NCI-H128 (cell line): ENCODE data around the gene CCDC136.

ENCODE experiments used
- DNase-seq: peaks from one replicate; lab custom pipeline; 2025; ENCODE audit not compliant: unreplicated experiment; lab: John Stamatoyannopoulos, UW

CCDC136 gene

DNA sequence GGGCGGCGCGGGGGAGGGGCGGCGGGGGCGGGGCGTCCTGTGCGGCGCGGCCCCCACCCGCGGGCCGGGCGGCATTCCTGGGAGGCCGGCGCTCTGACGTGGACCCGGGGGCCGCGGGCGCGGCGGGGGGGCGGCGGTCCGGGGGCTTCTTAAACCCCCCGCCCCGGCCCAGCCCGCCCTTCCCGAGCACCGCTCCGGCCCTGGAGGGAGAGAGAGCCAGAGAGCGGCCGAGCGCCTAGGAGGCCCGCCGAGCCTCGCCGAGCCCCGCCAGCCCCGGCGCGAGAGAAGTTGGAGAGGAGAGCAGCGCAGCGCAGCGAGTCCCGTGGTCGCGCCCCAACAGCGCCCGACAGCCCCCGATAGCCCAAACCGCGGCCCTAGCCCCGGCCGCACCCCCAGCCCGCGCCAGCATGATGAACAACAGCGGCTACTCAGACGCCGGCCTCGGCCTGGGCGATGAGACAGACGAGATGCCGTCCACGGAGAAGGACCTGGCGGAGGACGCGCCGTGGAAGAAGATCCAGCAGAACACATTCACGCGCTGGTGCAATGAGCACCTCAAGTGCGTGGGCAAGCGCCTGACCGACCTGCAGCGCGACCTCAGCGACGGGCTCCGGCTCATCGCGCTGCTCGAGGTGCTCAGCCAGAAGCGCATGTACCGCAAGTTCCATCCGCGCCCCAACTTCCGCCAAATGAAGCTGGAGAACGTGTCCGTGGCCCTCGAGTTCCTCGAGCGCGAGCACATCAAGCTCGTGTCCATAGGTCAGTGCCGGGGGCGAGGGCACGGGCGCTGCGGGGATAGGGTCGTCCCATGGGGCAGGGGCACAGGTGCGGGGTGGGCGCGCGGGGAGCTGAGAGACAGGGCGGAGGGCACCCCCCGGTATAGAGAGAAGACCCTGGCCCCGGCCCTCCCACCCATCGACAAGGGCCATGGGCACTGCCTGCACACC lies 38.7 kb downstream of the CCDC136 start, which contains the start of gene FLNC:
Gene FLNC, plus strand, starts transcription at position 176 of the 947 bp plus-strand sequence. Its CDS starts 232 bp downstream, at position 408.
- DNase-seq, result no peak

DNA sequence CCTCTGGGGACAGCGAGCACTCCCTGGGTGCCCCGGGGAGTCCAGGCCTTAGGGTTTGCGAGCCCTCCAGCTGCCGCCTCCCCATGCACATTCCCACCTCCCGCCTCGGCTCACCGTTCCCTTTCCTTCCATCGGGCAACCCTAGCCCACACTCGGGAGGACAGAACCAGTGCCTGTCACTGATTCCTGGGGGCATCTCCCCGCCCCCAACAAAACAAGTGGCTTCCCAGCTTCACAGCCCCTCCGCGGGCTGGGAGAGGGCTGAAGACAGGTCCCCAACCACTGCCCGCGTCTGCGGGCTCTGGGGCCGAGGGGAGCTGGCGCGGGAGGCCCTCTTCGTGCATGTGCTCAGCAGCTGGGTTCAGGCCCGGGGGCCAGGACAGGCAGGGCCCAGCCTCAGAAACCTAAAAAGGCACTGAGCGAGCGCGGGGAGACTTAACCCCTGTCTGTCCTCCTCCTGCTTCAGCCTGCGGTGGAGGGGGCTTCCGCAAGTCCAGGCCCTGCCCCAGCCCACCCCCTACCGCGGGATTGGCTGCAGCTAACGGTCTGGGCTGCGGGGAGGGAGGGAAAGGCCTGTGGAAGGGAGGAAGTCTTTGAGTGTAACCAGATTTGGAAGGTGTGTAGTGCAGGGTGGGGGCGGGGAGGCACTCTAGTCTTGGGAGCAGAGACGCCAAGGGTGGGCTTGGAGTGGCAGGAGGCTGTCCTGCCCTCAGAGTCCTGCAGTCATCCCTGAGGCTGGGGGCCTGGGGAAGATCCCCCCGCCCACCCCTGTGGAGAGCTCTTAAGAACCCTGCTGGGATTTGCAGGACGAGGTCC lies 39.6 kb downstream of the CCDC136 start:
- DNase-seq, result no peak

DNA sequence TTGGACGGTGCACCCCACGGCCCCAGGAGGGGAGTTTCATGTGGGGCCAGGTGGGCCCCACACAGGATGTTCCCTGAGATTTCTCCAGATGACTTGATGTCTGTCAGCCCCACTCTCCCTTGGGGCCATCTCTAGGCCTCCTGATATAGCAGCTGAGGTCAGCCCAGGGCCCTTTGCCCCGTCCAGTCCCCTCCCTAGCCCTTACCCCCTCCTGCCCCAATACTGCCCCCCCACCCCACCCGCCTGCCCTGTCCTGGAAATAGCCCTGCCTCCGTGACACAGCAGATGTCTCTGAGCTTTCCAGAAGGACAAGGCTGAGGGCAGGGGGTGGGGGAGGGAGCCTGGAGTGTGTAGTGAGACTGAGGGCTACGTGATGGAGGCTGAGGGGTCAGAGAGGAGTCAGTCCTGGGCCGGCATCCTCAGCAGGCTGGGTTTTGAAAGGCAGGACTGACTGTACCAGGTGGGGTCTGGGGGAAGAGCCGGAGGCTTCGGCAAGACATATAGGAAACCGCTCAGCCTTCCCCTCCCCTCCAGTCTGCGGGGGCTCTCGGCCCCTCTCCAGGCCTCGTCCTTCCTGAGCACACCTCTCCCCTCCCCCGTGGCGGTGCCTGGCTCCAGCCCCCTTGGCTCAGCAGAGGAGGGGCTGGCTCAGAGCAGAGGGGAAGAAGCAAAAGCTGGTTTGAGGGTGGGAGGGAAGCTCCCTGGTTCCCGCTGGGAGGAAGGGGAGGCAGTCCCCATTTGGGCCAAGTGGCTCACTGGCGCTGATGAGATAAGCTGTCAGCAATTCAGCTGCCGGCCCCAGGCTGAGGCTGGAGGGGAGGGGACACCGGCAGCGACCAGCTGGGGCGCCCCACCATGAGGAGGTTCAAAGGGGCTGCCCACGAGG lies 40.5 kb downstream of the CCDC136 start:
- no peak for DNase-seq

DNA sequence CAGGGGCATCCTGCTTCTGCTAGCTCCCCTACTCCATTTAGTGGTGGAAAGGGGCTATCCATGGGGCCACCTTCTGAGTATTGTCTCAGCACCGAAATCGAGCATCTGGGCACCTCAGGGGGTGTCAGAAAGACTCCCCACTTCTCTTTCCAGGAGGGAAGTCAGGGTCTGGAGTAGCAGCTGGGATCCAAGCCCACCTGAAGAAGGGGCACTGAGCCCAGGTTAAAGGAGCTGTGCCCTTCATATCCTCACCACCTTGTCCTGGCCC lies 41.0 kb downstream of the CCDC136 start:
- DNase-seq, result no peak

DNA sequence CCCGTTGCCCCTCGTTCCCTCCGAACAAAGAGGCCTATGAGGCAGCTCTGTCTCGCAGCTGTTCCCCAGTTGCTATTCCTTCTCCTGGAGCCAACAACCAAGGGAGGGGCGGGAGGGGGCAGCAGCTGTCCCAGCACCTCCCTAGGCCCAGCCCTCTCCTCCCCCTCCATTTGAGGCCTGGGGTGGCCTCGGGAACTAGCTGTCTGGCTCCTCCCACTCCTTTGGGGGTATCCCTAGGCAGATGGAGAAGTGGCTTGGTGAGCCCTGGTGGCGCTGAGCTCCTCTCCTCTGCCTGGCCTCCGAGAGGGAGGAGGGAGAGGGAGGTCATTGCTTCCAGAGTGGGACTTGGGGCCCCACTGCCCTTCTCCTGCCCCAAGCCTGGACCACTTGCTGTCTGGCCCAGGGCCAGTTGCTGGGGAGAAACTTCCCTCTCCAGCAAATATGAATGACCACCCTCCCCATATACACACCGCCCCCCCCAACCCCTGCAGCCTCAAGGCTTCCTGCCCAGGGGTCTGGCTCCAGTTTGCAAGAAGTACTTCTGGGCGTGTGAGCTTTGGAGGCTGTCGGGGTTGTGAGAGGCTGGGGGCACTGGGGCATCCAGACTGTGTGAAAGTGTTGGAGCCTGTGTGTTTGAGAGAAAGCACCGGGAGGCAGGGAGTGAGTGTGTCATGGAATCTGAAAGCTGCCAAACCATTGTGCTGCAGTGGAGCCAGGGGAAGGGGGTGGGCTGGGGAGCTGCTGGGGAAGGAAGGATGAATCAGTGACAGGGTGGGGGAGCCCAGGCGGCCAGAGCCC lies 41.6 kb downstream of the CCDC136 start:
- DNase-seq, result no peak

DNA sequence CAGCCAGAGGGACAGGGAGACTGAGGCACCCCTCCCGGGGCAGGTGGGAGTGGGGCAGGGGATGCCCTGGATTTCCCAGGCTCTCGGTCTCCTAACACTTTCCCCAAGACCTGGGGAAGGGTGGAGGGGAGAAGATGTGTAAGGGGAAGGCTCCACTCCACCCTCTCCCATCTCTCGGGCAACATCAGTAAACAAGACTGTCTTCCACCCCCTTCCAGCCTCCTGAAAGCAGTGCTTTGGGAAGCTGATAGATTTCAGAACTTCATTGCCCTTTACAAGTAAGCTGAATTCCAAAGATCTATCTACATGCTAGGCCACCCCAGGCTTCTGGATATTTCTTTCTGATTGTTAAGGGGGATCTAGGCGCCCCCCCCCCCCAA lies 42.2 kb downstream of the CCDC136 start:
- no peak for DNase-seq

DNA sequence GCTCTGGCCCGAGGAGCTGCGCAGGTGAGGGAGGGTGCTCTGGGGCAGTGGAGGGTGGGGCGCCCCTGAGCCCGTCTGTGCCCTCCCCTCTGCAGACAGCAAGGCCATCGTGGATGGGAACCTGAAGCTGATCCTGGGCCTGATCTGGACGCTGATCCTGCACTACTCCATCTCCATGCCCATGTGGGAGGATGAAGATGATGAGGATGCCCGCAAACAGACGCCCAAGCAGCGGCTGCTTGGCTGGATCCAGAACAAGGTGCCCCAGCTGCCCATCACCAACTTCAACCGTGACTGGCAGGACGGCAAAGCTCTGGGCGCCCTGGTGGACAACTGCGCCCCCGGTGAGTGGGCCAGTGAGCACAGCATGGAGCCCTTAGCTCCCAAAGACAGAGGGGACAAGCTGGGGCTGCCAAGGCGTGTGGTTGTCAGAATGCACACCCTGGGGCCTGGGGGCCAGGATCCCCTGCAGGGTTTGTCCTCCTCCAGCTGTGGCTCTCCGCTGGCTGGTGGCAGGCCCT lies 43.5 kb downstream of the CCDC136 start:
- no peak for DNase-seq

DNA sequence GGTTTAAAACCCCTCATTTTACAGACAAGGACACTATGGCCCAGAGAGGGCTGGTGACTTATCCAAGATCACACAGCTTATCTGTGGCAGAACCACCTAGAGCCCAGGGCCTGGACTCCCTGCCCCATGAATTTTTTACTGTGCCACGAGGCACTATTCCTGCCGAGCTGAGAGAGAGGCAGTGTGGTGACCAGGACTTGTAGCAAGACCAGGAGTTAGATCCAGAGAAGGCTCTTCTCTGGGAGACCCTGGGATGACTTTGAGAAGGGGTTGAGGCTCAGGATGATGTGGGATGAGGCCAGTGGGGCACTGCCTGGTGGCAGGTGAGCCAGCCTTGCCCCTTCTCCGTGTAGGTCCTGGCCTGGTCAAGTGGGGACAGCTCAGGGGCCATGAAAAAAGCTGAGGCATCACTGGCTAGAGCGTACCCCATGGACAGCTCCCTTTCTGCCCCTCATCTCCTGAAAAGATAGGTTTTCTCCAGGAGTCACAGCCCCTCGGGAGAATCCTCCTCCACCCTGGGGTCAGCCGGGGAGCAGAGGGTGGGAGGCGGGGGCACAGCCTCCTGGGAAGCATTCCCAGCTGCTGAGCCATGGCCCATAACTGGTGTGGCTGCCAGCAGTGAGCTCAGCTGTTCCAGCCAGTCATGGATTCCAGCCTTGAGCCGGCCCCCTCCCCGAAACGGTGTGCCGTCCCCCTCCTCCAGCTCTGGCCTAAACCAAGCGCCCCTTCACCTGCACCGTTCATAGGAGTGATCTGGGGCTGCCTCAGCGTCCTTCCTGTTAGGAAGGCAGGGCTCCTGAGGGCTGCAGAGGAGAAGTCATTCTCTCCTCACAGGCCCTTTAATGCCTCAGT lies 44.2 kb downstream of the CCDC136 start:
- DNase-seq, result no peak

DNA sequence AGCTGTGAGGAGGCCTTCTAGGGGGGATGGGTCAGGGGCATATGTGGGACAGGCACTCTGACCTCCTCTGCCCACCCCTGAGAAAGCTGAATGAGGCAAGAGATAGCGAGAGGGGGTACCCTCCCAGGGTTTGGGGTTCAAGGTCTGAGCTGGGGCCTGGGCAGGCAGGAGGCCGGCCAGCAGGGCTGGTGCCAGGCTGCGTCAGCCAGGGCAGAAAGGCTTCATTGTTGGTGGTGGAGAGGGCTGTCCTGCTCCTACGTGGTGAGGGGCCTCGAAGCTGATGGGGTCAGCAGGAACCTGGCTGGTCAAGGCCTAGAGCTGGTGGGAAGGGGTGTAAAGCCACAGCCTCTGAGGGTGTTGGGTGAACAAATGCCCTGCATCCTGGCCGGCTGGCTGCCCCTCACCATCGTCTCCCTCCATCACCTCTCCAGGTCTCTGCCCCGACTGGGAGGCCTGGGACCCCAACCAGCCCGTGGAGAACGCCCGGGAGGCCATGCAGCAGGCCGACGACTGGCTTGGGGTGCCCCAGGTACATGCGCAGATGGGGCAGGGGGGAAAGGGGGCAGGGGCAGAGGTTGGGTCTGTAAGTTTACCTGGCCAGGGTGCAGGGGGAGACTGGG lies 45.1 kb downstream of the CCDC136 start:
- no peak for DNase-seq

DNA sequence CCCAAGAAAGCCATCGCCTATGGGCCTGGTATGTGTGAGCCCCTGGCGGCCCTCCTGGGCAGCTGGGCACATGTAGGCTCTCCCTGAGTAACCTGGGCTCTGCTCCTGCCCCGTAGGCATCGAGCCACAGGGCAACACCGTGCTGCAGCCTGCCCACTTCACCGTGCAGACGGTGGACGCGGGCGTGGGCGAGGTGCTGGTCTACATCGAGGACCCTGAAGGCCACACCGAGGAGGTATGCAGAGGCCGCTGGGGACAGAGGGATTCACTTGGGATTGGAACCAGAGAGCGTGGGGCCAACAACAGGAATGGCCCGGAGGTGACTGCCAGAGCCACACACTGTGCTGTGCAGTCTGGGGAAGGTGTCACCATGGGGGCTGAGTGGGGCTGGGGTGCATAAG lies 45.8 kb downstream of the CCDC136 start:
- DNase-seq, result no peak

DNA sequence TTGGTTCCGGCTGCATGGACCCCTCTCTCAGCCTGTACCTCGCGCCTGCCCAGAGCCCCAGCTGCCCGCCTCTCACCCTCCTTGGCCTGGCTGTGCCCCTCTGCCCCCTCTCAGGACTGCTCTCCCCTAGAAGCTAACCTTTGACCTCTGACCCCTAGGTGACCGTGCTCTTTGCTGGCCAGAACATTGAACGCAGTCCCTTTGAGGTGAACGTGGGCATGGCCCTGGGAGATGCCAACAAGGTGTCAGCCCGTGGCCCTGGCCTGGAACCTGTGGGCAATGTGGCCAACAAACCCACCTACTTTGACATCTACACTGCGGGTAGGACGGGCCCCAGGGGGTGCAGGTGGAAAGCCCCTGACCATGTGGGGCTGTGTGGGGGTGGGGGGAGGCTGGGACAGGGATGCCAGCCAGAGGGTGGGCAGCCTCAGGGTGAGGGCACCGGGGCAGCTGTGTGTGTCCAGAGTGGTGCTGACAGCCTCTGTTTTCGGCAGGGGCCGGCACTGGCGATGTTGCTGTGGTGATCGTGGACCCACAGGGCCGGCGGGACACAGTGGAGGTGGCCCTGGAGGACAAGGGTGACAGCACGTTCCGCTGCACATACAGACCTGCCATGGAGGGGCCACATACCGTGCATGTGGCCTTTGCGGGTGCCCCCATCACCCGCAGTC lies 46.5 kb downstream of the CCDC136 start:
- DNase-seq, result no peak

DNA sequence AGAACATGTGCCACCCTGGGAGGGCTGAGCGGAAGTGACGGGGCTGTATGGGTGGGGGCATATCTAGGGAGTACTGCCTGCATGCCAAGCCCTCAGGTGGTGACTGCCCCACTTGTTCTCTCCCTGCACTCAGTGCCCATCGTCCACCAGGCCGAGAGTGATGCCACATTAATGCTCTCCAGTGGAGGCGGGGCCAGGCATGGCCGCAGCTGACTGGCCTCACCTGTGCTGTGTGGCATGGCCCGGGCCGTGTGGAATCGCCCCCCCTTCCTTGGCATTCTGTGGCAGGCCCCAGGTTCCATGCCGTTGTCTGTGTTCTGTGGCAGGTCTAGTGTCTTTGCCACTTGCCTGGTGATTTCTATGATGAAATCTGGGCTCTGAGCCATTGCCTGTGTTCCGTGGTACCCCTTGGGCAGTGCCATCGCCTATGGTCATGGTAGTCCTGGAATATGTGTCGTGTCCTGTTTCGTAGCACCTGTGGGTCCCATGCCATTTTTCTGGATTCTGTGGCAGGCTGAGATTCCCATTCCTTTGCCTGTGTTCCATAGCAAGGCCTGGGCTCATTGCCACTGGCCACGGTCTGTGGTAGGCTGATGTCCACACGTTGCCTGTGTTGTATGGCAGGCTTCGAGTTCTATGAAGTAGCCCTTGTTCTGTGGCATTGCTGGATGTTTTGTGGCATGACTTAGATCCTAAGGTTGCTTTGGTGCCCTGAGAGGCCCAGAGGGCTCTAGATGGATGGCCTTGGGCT lies 47.4 kb downstream of the CCDC136 start:
- DNase-seq, result no peak

DNA sequence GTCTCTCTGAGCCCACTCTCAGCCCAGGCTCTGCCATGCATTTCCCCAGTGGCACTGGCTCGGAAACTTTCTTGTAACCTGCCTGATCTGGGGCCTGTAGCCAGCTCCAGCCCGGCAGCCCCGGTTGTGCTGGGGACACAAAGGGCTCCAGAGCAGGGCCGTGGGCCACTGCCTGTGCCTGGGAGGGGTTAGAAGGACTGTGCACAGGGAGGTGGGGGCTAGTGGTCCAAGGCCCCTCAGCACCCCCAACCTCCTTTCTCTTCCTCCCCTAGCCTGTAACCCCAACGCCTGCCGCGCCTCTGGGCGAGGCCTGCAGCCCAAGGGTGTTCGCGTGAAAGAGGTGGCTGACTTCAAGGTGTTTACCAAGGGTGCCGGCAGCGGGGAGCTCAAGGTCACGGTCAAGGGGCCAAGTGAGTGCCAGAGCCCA lies 48.0 kb downstream of the CCDC136 start:
- DNase-seq, result no peak

DNA sequence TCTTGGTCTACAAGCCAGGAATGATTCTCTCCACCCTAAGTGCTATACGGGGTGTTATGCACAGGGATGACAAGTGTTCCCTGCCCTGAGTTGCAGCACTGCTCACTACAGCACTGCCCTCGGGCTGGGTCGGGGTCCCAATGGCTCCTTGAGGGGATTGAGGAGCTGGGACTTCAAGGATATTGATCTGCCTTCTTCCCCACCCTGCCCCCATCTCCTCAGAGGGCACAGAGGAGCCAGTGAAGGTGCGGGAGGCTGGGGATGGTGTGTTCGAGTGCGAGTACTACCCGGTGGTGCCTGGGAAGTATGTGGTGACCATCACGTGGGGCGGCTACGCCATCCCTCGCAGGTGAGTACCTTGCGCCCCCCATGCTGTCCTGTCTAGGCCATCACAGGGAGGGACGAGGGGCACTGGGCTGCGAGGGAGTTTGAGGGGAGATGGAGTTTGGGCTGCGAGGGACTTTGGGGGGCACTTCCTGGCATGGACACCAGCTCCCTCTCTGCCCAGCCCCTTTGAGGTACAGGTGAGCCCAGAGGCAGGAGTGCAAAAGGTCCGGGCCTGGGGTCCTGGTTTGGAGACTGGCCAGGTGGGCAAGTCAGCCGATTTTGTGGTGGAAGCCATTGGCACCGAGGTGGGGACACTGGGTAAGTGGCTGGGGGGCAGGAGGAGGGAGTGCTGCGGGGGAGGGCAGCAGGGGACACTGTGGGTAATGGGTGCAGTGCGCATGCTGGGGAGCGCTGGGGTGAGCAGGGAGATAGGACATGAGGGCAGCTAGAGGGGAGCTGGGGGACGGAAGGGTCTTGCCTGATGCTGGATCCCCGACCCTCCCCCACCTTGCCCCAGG lies 48.8 kb downstream of the CCDC136 start:
- no peak for DNase-seq

DNA sequence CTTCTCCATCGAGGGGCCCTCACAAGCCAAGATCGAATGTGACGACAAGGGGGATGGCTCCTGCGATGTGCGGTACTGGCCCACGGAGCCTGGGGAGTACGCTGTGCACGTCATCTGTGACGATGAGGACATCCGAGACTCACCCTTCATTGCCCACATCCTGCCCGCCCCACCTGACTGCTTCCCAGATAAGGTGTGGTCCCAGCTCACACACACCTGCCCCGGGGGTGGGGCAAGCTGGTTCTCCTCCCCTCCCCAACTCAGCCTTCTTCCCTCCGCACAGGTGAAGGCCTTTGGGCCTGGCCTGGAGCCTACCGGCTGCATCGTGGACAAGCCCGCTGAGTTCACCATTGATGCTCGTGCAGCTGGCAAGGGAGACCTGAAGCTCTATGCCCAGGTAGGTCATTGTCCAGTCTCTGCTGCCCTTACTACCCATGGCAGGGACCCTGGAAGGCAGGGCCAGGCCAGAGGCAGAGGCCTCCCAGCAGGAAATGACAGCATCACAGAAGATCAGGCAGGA lies 49.5 kb downstream of the CCDC136 start:
- DNase-seq, result no peak

DNA sequence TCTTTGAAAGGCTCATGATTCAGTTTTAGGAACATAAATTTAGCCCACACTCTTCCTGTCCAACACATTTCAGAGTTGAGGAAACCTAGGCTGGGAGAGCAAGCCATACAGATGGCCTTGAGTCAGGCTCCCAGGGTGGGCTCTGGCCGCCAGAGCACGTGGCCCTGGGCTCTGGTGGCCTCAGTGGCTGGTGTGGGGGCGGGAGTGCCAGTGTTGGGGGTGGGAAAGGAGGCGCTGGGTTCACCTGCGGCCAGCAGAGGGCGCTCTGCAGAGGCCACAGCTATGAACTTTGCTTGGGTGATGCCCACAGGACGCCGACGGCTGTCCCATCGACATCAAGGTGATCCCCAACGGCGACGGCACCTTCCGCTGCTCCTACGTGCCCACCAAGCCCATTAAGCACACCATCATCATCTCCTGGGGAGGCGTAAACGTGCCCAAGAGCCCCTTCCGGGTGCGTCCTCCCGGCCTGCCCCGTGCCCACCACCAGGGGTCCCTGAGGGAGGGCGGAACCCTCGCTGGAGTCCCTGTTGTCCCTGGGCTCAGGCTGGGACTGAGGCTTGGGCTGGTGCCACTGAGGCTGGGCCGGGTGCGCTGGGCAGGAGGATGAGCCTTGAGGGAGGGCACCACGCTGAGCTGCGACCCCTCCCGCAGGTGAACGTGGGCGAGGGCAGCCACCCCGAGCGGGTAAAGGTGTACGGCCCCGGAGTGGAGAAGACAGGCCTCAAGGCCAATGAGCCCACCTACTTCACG lies 50.3 kb downstream of the CCDC136 start:
- no peak for DNase-seq
